Karpas-422 (cell line): ENCODE measurements around the gene PRAME. TPM values are rescaled to one million over a fixed set of nuclear protein-coding genes. Genes with fewer than 3 reads are reported as not detected.

Experiments
- DNase-seq: peaks from one replicate; pipeline ENCODE4 v3.0.0-alpha.2; 2015
- H2AFZ ChIP-seq: fragments of 200-600 bp; sonication (generic); 2 replicates; pipeline ENCODE4 v1.6.1; 2014; ENCODE audit warnings: antibody characterized with exemption, low read length, mixed read lengths
- H3K27ac ChIP-seq: fragments of 200-600 bp; sonication (generic); 2 replicates; pipeline ENCODE4 v1.5.1; 2014; ENCODE audit warnings: mild to moderate bottlenecking, low read length, moderate library complexity
- H3K27me3 ChIP-seq: fragments of 200-600 bp; sonication (generic); 2 replicates; pipeline ENCODE4 v1.6.1; 2014; ENCODE audit warnings: low read length, mixed read lengths
- H3K36me3 ChIP-seq: fragments of 200-600 bp; sonication (generic); 2 replicates; pipeline ENCODE4 v1.6.1; 2014; ENCODE audit warnings: low read length, mixed read lengths; ENCODE audit not compliant: insufficient read depth
- H3K4me1 ChIP-seq: fragments of 200-600 bp; sonication (generic); 2 replicates; pipeline ENCODE4 v1.6.1; 2014; ENCODE audit warnings: mild to moderate bottlenecking, low read length, mixed read lengths
- H3K4me2 ChIP-seq: fragments of 200-600 bp; sonication (generic); 2 replicates; pipeline ENCODE4 v1.6.1; 2014; ENCODE audit warnings: low read length, low read depth, mild to moderate bottlenecking; ENCODE audit not compliant: poor library complexity, severe bottlenecking
- H3K4me3 ChIP-seq: fragments of 200-600 bp; sonication (generic); 2 replicates; pipeline ENCODE4 v1.5.1; 2014; ENCODE audit warnings: mild to moderate bottlenecking, antibody characterized with exemption, low read length, mixed read lengths
- H3K79me2 ChIP-seq: fragments of 200-600 bp; sonication (generic); 2 replicates; pipeline ENCODE4 v1.6.1; 2014; ENCODE audit warnings: mild to moderate bottlenecking, low read length, mixed read lengths
- H3K9ac ChIP-seq: fragments of 200-600 bp; sonication (generic); 2 replicates; pipeline ENCODE4 v1.6.0; 2014; ENCODE audit warnings: low read length
- H3K9me2 ChIP-seq: fragments of 200-600 bp; sonication (generic), shearing (Covaris generic); replicated peaks from 2 replicates; pipeline ENCODE4 v1.6.0; 2014; ENCODE audit warnings: mild to moderate bottlenecking, low read length, moderate library complexity; ENCODE audit not compliant: insufficient read depth
- H3K9me3 ChIP-seq: fragments of 300-700, 200-600 bp; sonication (generic); 2 replicates; pipeline ENCODE4 v1.6.1; 2014; ENCODE audit warnings: low read length, mixed read lengths
- H4K20me1 ChIP-seq: fragments of 200-600 bp; sonication (generic); 2 replicates; pipeline ENCODE4 v1.6.1; 2014; ENCODE audit warnings: mild to moderate bottlenecking, antibody characterized with exemption, low read length, low read depth; ENCODE audit not compliant: insufficient read depth
- total RNA-seq: library from RNA; depleted of rRNA; stranded (reverse); fragments of >200 nt; shearing (Covaris generic); gene quantifications from 2 replicates; pipeline ENCODE4 v1.2.3, GENCODE V29; 2014; ENCODE audit warnings: low replicate concordance

PRAME gene
- total RNA-seq, 1 experiment from 2014 or later, result 4.9 TPM

DNA sequence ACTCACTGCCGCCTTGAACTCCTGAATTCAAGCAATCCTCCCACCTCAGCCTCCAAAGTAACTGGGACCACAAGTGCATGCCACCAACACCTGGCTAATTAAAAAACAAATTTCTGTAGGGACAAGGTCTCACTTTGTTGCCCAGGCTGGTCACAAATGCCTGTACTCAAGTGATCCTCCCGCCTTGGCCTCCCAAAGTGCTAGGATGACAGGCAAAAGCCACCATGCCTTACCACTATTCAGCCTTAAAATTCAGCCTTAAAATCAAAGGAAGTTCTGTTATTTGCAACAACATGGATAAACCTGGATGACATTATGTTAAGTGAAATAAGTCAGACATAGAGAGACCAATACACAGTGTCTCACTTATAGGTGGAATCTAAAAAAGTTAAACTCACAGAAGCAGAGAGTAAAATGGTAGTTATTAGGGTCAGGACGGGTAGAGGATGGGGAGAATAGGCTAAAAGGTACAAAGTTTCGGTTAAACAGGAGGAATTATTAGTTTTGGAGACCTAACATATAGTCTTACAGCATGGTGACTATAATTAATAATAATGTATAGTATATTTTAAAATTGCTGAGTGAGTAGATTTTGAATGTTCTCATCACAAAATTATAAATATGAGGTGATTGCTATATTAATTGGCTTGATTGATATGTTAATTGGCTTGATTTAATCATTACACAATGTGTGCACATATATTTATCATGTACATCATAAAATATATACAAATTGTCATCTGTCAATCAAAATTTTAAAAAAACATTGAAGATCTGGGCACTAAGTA is 32.7 kb downstream of the PRAME start:
- H3K79me2 ChIP-seq, result no peaks in the 10 kb centered on the region
- no peak overlapping the region for H3K27ac ChIP-seq

DNA sequence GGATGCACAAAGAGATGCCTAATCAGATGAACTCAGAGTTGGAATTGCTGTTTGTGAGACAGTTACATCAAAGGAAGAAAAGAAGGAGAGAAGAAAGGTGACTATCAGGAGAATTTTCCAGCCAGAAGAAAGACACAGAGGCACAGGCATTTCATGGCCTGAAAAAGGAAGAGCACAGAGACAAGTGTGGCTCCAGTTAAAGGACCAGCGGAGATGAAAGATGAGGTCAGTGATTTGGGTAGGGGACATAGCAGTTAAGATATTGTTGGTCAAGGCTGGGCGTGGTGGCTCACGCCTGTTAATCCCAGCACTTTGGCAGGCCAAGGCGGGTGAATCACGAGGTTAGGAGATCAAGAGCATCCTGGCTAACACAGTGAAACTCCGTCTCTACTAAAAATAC is 35.6 kb downstream of the PRAME start:
- Histone ChIP-seq H4K20me1 (no peaks in the 10 kb centered on the region), H3K79me2 (no peaks in the 10 kb centered on the region), H3K27me3 (no peaks in the 10 kb centered on the region), H2AFZ (no peak overlapping the region), H3K9ac (no peak overlapping the region), H3K9me2 (no peaks in the 10 kb centered on the region), H3K4me1 (peaks cover 9% of the 10 kb centered on the region), H3K36me3 (no peaks in the 10 kb centered on the region), H3K4me2 (no peak overlapping the region), H3K4me3 (no peak overlapping the region), H3K27ac (no peak overlapping the region), H3K9me3 (no peaks in the 10 kb centered on the region)
- no peak for DNase-seq

More for the DNA sequence above, 32.7 kb downstream of the PRAME start:
- no peak overlapping the region for H2AFZ ChIP-seq
- no peaks in the 10 kb centered on the region for H3K9me3 ChIP-seq
- H3K27me3 ChIP-seq, result no peaks in the 10 kb centered on the region
- H3K36me3 ChIP-seq, result no peaks in the 10 kb centered on the region
- H3K4me2 ChIP-seq, result no peak overlapping the region
- no peaks in the 10 kb centered on the region for H3K9me2 ChIP-seq
- H3K4me3 ChIP-seq, result no peak overlapping the region
- H4K20me1 ChIP-seq, result no peaks in the 10 kb centered on the region
- H3K9ac ChIP-seq, result no peak overlapping the region
- no peak for DNase-seq
- no peaks in the 10 kb centered on the region for H3K4me1 ChIP-seq

DNA sequence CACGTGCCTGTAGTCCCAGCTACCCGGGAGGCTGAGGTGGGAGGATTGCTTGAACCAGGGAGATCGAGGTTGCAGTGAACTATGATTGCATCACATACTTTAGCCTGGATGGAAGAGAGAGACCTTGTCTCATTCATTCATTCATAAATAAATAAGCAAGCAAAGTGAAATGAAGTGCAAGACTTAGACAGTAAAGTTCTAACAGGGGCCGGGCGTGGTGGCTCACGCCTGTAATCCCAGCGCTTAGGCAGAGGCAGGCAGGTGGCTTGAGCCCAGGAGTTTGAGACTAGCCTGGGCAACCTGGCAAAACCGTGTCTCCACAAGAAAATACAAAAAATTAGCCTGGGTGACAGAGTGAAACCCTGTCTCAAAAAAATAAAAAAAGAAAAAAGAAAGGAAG is 37.4 kb downstream of the PRAME start:
- H3K4me2 ChIP-seq, result no peak overlapping the region
- H3K79me2 ChIP-seq, result no peaks in the 10 kb centered on the region
- H2AFZ ChIP-seq, result no peak overlapping the region
- no peaks in the 10 kb centered on the region for H3K27me3 ChIP-seq
- no peaks in the 10 kb centered on the region for H3K9me3 ChIP-seq
- no peak overlapping the region for H3K9ac ChIP-seq
- H4K20me1 ChIP-seq, result no peaks in the 10 kb centered on the region
- DNase-seq, result no peak
- H3K4me3 ChIP-seq, result no peak overlapping the region
- H3K36me3 ChIP-seq, result no peaks in the 10 kb centered on the region
- H3K4me1 ChIP-seq, result peaks cover 9% of the 10 kb centered on the region
- H3K9me2 ChIP-seq, result no peaks in the 10 kb centered on the region
- no peak overlapping the region for H3K27ac ChIP-seq

DNA sequence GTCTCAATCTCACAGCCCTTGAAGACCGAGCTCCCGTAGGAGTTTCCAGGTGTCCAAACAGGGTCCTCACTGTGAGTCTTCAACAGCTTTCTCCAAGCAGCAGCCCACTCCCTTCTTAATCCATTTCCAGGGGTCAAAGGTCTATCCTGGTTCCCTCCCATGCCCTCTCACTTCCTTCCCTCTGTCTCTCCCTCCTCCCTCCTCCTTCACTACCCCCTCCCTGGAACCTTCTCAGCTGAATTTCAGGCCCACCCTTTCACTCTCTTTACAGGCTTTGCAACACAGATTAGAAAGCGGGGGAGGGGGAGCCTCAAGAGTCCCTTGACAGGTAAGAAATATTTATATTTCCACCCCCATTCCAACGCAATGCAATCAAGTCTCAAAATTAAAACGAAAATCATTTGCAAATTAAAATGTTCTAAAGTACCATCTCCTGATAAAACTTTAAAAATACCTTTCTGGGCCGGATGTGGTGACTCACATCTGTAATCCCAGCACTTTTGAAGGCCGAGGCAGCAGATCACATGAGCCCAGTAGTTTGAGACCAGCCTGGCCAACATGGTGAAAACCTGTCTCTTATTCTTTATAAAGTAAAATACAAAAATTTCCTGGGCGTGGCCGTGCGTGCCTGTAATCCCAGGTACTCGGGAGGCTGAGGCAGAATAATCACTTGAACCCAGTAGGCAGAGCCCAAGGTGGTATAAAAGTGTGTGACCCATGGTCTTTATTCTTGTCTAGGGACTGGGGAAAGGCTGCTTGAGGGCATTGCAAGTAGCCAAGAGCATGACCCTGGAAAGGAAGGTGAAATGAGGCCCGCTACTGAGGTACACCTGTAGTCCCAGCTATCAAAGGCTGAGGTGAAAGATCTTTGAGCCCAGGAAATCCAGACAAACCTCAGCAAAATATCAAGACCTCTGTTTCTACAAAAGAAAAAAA is 38.1 kb downstream of the PRAME start:
- Histone ChIP-seq H3K27ac (no peak overlapping the region), H3K4me2 (no peak overlapping the region), H3K4me1 (peaks cover 9% of the 10 kb centered on the region), H3K9me2 (no peaks in the 10 kb centered on the region), H3K79me2 (no peaks in the 10 kb centered on the region), H3K27me3 (no peaks in the 10 kb centered on the region), H3K4me3 (no peak overlapping the region), H3K36me3 (no peaks in the 10 kb centered on the region), H4K20me1 (no peaks in the 10 kb centered on the region), H3K9ac (no peak overlapping the region), H3K9me3 (no peaks in the 10 kb centered on the region), H2AFZ (no peak overlapping the region)
- DNase-seq, result no peak

DNA sequence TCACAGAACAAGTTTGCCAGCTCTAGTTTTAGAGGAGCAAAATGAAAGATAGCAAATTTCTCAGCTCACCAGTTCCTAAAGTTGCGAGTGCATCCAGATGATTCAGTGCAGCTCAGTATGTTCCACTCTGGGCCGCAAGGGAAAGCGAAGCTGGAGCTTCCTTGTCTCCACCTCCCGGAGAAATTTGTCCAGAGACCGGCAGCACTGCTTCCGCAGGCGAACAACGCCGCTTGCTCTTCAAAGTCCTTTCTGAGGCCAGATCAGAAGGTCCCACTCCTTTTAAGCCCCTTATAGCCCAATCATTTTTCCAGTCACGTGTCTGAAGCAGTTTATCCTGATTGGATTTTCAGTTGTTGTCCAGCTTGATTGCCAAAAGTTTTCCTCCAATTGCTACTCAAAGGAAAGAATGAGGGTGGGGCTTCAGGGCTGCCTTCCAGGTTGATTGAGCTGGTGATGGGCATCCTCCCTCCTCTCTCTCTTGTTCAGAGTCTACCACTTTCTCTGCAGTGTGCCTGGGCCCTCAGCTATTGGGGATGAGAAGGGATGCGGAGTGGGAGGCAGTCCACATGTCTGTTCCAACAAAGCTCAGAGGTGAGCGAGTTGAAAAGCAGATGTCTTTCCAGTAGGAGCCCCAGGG is 38.9 kb downstream of the PRAME start, which contains the start of gene ZNF280A:
Gene ZNF280A (minus strand): TSS at position 251 of the 637 bp plus-strand sequence. CDS start 4,640 bp downstream, outside the sequence.
- H3K27ac ChIP-seq, result no peak within 1 kb of the TSS
- DNase-seq, result no peak
- H3K79me2 ChIP-seq, result no peaks in the 10 kb centered on the region
- H3K27me3 ChIP-seq, result no peaks in the 10 kb centered on the region
- no peak within 1 kb of the TSS for H3K9ac ChIP-seq
- H3K9me3 ChIP-seq, result no peaks in the 10 kb centered on the region
- H3K36me3 ChIP-seq, result no peaks in the 10 kb centered on the region
- no peaks in the 10 kb centered on the region for H4K20me1 ChIP-seq
- no peaks in the 10 kb centered on the region for H3K9me2 ChIP-seq
- no peak within 1 kb of the TSS for H3K4me2 ChIP-seq
- no peak within 1 kb of the TSS for H3K4me3 ChIP-seq
- H3K4me1 ChIP-seq, result peaks cover 9% of the 10 kb centered on the region
- H2AFZ ChIP-seq, result no peak within 1 kb of the TSS

DNA sequence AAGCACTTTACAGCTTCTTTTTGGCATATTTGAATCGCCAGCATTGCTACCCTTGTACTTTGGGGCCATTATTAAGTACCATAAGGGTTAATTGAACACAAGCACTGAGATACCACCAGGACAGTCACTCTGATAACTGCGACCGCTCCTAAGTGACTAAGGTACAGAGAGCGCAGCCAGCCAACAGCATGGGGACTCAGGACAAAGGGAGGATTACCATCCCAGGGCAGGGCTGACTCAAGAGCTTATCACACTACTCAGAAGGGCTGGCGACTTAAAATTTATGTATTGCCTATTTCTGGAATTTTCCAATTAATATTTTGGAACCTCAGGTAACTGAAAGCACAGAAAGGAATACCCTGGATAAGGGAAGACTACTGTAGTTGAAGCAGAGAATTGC is 39.5 kb downstream of the PRAME start:
- H3K4me1 ChIP-seq, result peaks cover 9% of the 10 kb centered on the region
- no peaks in the 10 kb centered on the region for H4K20me1 ChIP-seq
- H3K9me3 ChIP-seq, result no peaks in the 10 kb centered on the region
- no peaks in the 10 kb centered on the region for H3K36me3 ChIP-seq
- no peaks in the 10 kb centered on the region for H3K9me2 ChIP-seq
- DNase-seq, result no peak
- H3K4me2 ChIP-seq, result no peak overlapping the region
- no peak overlapping the region for H3K9ac ChIP-seq
- H3K27ac ChIP-seq, result no peak overlapping the region
- no peaks in the 10 kb centered on the region for H3K79me2 ChIP-seq
- H3K4me3 ChIP-seq, result no peak overlapping the region
- no peaks in the 10 kb centered on the region for H3K27me3 ChIP-seq
- H2AFZ ChIP-seq, result no peak overlapping the region

DNA sequence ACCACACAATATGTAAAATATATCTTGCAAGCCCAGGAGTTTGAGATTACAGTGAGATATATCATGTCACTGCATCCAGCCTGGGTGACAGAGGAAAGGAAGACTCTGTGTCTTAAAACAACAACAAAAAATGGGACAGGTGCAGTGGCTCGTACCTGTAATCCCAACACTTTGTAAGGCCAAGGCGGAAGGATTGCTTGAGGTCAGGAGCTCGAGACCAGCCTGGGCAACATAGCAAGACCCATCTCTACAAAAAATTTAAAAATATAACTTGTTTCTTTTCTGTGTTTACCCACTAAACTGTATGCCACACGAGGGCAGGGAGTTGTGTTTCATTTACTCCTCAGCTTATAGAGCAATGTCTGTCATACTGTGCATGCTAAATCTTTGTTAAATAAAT is 42.1 kb downstream of the PRAME start:
- peaks cover 21% of the 10 kb centered on the region for H3K4me1 ChIP-seq
- H3K27me3 ChIP-seq, result no peaks in the 10 kb centered on the region
- H2AFZ ChIP-seq, result no peak overlapping the region
- H3K4me2 ChIP-seq, result no peak overlapping the region
- H3K4me3 ChIP-seq, result no peak overlapping the region
- H3K9me2 ChIP-seq, result no peaks in the 10 kb centered on the region
- no peaks in the 10 kb centered on the region for H3K9me3 ChIP-seq
- H3K36me3 ChIP-seq, result no peaks in the 10 kb centered on the region
- no peak overlapping the region for H3K27ac ChIP-seq
- no peak for DNase-seq
- H4K20me1 ChIP-seq, result no peaks in the 10 kb centered on the region
- no peak overlapping the region for H3K9ac ChIP-seq
- no peaks in the 10 kb centered on the region for H3K79me2 ChIP-seq

DNA sequence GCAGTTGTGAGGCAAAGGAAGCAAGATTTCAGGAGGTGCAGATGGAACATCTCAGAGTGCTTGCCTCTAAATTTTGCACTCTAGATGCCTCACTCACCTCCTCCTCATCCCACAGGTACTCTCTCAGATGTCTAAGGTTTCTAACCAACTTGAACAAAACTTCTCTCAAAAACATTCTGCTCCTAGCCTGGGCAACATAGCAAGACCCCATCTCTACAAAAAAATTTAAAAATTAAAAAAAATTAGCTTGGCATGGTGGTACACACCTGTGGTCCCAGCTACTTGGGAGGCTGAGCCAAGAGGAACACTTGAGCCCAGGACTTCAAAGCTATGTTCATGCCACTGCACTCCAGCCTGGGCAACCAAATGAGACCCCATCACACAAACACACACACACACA is 43.2 kb downstream of the PRAME start:
- Histone ChIP-seq H3K79me2 (no peaks in the 10 kb centered on the region), H4K20me1 (no peaks in the 10 kb centered on the region), H3K4me3 (no peak overlapping the region), H3K4me1 (peaks cover 21% of the 10 kb centered on the region), H3K9ac (no peak overlapping the region), H3K9me3 (no peaks in the 10 kb centered on the region), H3K36me3 (no peaks in the 10 kb centered on the region; the same call in 1 of the 2 replicates), H3K9me2 (no peaks in the 10 kb centered on the region), H3K27me3 (no peaks in the 10 kb centered on the region), H3K4me2 (no peak overlapping the region), H3K27ac (no peak overlapping the region), H2AFZ (no peak overlapping the region)
- DNase-seq, result no peak
